Measurements from ENCODE around the gene KCNK5.

DNA sequence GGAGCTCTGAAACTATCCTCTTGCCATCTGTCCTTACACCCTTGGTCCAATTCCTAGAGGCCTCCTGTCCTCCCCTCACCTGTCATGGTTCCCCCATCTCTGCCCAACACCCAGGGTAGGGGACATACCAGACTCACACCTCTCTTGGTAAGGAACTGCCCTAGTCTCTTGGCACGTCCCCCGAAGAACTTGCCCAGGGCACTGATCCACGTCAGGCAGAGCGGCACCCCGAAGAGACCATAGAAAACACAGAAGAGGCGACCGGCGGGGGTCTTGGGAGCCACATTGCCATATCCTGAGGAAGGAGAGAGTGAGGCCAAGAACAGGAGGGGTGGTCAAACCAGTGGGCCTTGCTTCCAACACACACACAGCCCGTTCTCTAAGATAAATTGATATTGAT is 34.8 kb downstream of the KCNK5 start:
- TF ChIP-seq, protein P1, sequence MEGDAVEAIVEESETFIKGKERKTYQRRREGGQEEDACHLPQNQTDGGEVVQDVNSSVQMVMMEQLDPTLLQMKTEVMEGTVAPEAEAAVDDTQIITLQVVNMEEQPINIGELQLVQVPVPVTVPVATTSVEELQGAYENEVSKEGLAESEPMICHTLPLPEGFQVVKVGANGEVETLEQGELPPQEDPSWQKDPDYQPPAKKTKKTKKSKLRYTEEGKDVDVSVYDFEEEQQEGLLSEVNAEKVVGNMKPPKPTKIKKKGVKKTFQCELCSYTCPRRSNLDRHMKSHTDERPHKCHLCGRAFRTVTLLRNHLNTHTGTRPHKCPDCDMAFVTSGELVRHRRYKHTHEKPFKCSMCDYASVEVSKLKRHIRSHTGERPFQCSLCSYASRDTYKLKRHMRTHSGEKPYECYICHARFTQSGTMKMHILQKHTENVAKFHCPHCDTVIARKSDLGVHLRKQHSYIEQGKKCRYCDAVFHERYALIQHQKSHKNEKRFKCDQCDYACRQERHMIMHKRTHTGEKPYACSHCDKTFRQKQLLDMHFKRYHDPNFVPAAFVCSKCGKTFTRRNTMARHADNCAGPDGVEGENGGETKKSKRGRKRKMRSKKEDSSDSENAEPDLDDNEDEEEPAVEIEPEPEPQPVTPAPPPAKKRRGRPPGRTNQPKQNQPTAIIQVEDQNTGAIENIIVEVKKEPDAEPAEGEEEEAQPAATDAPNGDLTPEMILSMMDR (IDR thresholded peaks at IDR 0.05) = no peak
- TF ChIP-seq POLR2AphosphoS5 (IDR thresholded peaks at IDR 0.05) (no peak), EP300 (IDR thresholded peaks at IDR 0.05) (no peak), POLR2A (IDR thresholded peaks at IDR 0.05; ENCODE audit: low read depth) (no peak)
